ENCODE measurements around the gene ZMIZ1.
A peak's percentile ranks its signal among the peaks of the same experiment; 100 is the strongest.
"Not testable (repeated sequence)": the region's sequence is repeated elsewhere in the genome, so short reads cannot be mapped to it uniquely, and the experiment has no call there.

Gene ZMIZ1

DNA sequence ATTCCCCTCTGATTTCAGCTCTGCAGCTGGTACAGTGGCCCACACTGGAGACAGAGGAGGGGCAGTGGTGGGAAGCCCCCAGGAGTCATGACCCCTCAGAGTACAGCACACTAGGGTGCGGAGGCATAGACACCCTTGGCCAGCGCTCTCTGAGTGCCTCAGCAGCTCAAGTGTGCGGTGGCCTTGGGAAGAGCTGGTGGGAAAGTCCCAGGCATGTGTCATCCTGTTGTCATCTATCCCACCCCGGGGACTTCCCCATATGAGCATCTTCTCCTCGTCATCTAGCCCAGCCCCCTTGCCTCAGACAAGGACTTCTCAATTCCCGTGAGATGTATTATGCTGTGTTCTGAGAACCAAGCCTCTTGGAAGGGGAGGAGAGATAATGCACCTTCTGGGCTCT is 262.9 kb downstream of the ZMIZ1 start:
- ChIA-PET POLR2A (interaction anchor here (0.6 kb wide), 1 partner anchor 115 kb away, joined by 10 read pairs; no protein-coding TSS in a partner anchor), CTCF (interaction anchor here (1.0 kb wide), 1 partner anchor 15 kb away, joined by 3 read pairs; no protein-coding TSS in a partner anchor)
- no peaks in the 10 kb centered on the region for H3K4me1 ChIP-seq (ENCODE audit: control insufficient read depth, insufficient read depth, low read length)
- H3K4me3 ChIP-seq (ENCODE audit: low read depth, low read length): no peak overlapping the region
- H3K36me3 ChIP-seq (ENCODE audit: control insufficient read depth in 2 of 2, insufficient read depth in 1 of 2, low read length in 2 of 2): no peaks in the 10 kb centered on the region
- H3K27ac ChIP-seq (ENCODE audit: extremely low read depth, low read depth, low read length): no peak overlapping the region
- no peak for TF ChIP-seq ZNF600 (tag by site-specific recombination; IDR thresholded peaks at IDR 0.05)
- TF ChIP-seq, protein P1, sequence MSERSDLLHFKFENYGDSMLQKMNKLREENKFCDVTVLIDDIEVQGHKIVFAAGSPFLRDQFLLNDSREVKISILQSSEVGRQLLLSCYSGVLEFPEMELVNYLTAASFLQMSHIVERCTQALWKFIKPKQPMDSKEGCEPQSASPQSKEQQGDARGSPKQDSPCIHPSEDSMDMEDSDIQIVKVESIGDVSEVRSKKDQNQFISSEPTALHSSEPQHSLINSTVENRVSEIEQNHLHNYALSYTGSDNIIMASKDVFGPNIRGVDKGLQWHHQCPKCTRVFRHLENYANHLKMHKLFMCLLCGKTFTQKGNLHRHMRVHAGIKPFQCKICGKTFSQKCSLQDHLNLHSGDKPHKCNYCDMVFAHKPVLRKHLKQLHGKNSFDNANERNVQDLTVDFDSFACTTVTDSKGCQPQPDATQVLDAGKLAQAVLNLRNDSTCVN (tag by site-specific recombination; optimal IDR thresholded peaks at IDR 0.05): no peak
- no peak for TF ChIP-seq ZNF670 (tag by site-specific recombination; IDR thresholded peaks at IDR 0.05; ENCODE audit: low read depth)
- TF ChIP-seq, protein P2, sequence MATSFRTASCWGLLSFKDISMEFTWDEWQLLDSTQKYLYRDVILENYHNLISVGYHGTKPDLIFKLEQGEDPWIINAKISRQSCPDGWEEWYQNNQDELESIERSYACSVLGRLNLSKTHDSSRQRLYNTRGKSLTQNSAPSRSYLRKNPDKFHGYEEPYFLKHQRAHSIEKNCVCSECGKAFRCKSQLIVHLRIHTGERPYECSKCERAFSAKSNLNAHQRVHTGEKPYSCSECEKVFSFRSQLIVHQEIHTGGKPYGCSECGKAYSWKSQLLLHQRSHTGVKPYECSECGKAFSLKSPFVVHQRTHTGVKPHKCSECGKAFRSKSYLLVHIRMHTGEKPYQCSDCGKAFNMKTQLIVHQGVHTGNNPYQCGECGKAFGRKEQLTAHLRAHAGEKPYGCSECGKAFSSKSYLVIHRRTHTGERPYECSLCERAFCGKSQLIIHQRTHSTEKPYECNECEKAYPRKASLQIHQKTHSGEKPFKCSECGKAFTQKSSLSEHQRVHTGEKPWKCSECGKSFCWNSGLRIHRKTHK (tag by site-specific recombination; IDR thresholded peaks at IDR 0.05): no peak
- TF ChIP-seq ZNF394 (tag by site-specific recombination; IDR thresholded peaks at IDR 0.05; ENCODE audit: borderline replicate concordance): no peak
- TF ChIP-seq ZBTB7A (tag by site-specific recombination; IDR thresholded peaks at IDR 0.05; ENCODE audit: low read depth): no peak
- TF ChIP-seq ZNF513 (tag by site-specific recombination; IDR thresholded peaks at IDR 0.05): no peak
- no peak for TF ChIP-seq FEZF1 (tag by site-specific recombination; IDR thresholded peaks at IDR 0.05)
- no peak for TF ChIP-seq ZBTB8A (tag by site-specific recombination; IDR thresholded peaks at IDR 0.05)
- no peak for TF ChIP-seq ZSCAN5A (tag by site-specific recombination; IDR thresholded peaks at IDR 0.05)
- TF ChIP-seq ZNF629 (tag by site-specific recombination; IDR thresholded peaks at IDR 0.05): no peak
- no peak for TF ChIP-seq ZNF510 (tag by site-specific recombination; IDR thresholded peaks at IDR 0.05; ENCODE audit: insufficient replicate concordance)
- TF ChIP-seq ZNF311 (tag by site-specific recombination; IDR thresholded peaks at IDR 0.05; ENCODE audit: borderline replicate concordance): no peak
- TF ChIP-seq ZNF521 (tag by site-specific recombination; IDR thresholded peaks at IDR 0.05): no peak
- TF ChIP-seq ZFP3 (tag by site-specific recombination; IDR thresholded peaks at IDR 0.05; ENCODE audit: low read depth): no peak
- TF ChIP-seq ZNF837 (tag by site-specific recombination; IDR thresholded peaks at IDR 0.05): no peak
- H3K9me3 ChIP-seq (ENCODE audit: control insufficient read depth, insufficient read depth, low read depth, low read length): no peaks in the 10 kb centered on the region

DNA sequence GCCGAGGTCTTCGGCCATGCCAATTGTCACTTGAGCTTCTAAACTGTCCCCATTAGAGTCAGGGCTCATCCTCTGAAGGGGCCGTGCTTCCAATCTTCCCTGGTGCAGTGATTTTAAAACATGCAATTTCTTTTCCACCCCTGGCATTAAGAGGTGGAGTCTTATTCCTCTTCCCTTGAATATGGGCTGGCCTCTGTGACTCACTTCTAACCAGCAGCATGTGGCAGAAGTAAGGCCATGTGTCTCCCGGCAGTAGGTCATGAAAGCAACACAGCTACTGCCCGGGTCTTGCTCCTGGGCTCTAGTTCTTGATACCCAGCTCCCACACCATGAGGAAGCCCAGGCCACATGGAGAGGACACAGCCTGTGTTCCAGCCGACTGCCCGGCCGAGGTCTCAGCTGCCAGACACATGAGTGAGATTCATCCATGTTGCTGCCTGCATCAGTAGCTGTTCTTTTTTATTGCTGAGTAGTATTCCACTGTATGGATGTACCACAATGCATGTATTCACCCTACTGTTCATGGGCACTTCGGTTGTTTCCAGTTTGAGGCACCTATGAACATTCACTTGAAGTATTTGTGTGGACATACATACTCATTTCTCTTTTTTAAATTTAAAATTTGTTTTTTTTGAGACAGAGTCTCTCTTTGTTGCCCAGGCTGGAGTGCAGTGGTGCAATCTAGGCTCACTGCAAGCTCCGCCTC is 264.0 kb downstream of the ZMIZ1 start:
- peak; percentile 28; the same call in 1 of the 2 replicates for TF ChIP-seq ZNF146 (tag by site-specific recombination; IDR thresholded peaks at IDR 0.05)
- H3K4me1 ChIP-seq (ENCODE audit: control insufficient read depth, insufficient read depth, low read length); H3K36me3 ChIP-seq (ENCODE audit: control insufficient read depth in 2 of 2, insufficient read depth in 1 of 2, low read length in 2 of 2); H3K9me3 ChIP-seq (ENCODE audit: control insufficient read depth, insufficient read depth, low read depth, low read length); H3K4me3 ChIP-seq (ENCODE audit: low read depth, low read length); H3K27ac ChIP-seq (ENCODE audit: extremely low read depth, low read depth, low read length); CTCF ChIA-PET: not testable (repeated sequence)
- POLR2A ChIA-PET: interaction anchor here (3.0 kb wide), 1 partner anchor 16 kb away, joined by 12 read pairs; no protein-coding TSS in a partner anchor

All from HEK293 (cell line).